Endothelial cell of umbilical vein (primary cell): ENCODE results near the gene NRCAM. TPM values are rescaled to one million over a fixed set of nuclear protein-coding genes. Genes with fewer than 3 reads are reported as not detected.

ENCODE experiments used
- BruUV-seq: library from RNA; stranded (reverse); fragments of 400-500 nt; replicated peaks from 2 replicates; lab custom pipeline; 2021; lab: Mats Ljungman, UMichigan
- CTCF ChIA-PET: fragments of 300-600, 350-600 bp; sonication (Branson Sonifier 250); formaldehyde crosslinking; loops from one replicate; lab custom pipeline; 2021; ENCODE audit warnings: antibody characterized with exemption, inconsistent platforms; lab: Charles Lee
- POLR2A ChIA-PET: fragments of 300-600, 350-600 bp; sonication (Branson Sonifier 250); formaldehyde crosslinking; loops from one replicate; lab custom pipeline; 2021; ENCODE audit warnings: antibody characterized with exemption, inconsistent platforms; lab: Charles Lee
- DNase-seq: peaks from one replicate; pipeline ENCODE4 v3.0.0-alpha.2; 2011; ENCODE audit warnings: low read depth, low spot score
- FAIRE-seq: peaks from 2 replicates; lab custom pipeline; 2011; peaks lifted over from hg19 to GRCh38; lab: Jason Lieb, UNC
- H2AFZ ChIP-seq: 2 replicates; pipeline ENCODE4 v1.6.0; 2012; ENCODE audit warnings: low read depth, low read length, control low read depth, inconsistent platforms
- H3K27ac ChIP-seq: 2 replicates; pipeline ENCODE4 v1.5.1; 2011; ENCODE audit warnings: low read depth, mild to moderate bottlenecking, control low read depth, low read length, moderate library complexity; ENCODE audit not compliant: insufficient read depth
- H3K27me3 ChIP-seq, 2 experiments: 2 replicates each; pipeline versions ENCODE4 v1.6.0 to v1.6.1; 2011; ENCODE audit warnings: low read length in 2 of 2, mixed read lengths in 1 of 2; ENCODE audit not compliant: control insufficient read depth in 2 of 2, insufficient read depth in 2 of 2
- H3K36me3 ChIP-seq, 2 experiments: 2 replicates in 1 of 2; 3 replicates in 1 of 2; pipeline ENCODE4 v1.5.1; 2011; ENCODE audit warnings: low read length in 2 of 2, mild to moderate bottlenecking in 1 of 2, moderate library complexity in 1 of 2; ENCODE audit not compliant: control insufficient read depth in 2 of 2, insufficient read depth in 2 of 2; ENCODE audit errors: extremely low read depth in 1 of 2
- H3K4me1 ChIP-seq: 3 replicates; pipeline ENCODE4 v1.5.1; 2011; ENCODE audit warnings: mild to moderate bottlenecking, low read length; ENCODE audit not compliant: control insufficient read depth, insufficient read depth; ENCODE audit errors: extremely low read depth
- H3K4me2 ChIP-seq: 2 replicates; pipeline ENCODE4 v1.6.1; 2011; ENCODE audit warnings: low read length, control low read depth, mixed read lengths; ENCODE audit not compliant: insufficient read depth
- H3K4me3 ChIP-seq, 3 experiments: fragments of 200-600 bp in 1 of 3; sonication (generic), shearing (Covaris generic) in 1 of 3; replicated peaks in 1 of 3; 2 replicates each; pipeline ENCODE4 v1.5.1; 2011 to 2016; ENCODE audit warnings: control low read depth in 3 of 3, low read length in 3 of 3, mild to moderate bottlenecking in 2 of 3, inconsistent platforms in 1 of 3, low read depth in 1 of 3, moderate library complexity in 1 of 3; ENCODE audit not compliant: insufficient read depth in 1 of 3
- H3K79me2 ChIP-seq: 2 replicates; pipeline ENCODE4 v1.6.0; 2012; ENCODE audit warnings: low read length, inconsistent platforms; ENCODE audit not compliant: control insufficient read depth, insufficient read depth
- H3K9ac ChIP-seq: replicated peaks from 2 replicates; pipeline ENCODE3; 2011; ENCODE audit warnings: low read length, control low read depth; ENCODE audit not compliant: insufficient read depth; ENCODE audit errors: extremely low read depth
- H3K9me1 ChIP-seq: replicated peaks from 3 replicates; pipeline ENCODE4 v1.6.0; 2011; ENCODE audit warnings: mild to moderate bottlenecking, low read length; ENCODE audit not compliant: control insufficient read depth, insufficient read depth; ENCODE audit errors: extremely low read depth
- H3K9me3 ChIP-seq: replicated peaks from 2 replicates; pipeline ENCODE4 v1.5.1; 2012; ENCODE audit warnings: low read length, inconsistent platforms; ENCODE audit not compliant: control insufficient read depth, insufficient read depth
- H4K20me1 ChIP-seq: replicated peaks from 2 replicates; pipeline ENCODE3; 2011; ENCODE audit warnings: mild to moderate bottlenecking, low read length; ENCODE audit not compliant: control insufficient read depth, insufficient read depth; ENCODE audit errors: extremely low read depth
- EZH2 ChIP-seq: IDR thresholded peaks from 2 replicates; pipeline ENCODE4 v1.6.1; 2012; ENCODE audit warnings: borderline replicate concordance, low read depth, mild to moderate bottlenecking, moderate library complexity, low read length, inconsistent platforms; ENCODE audit not compliant: severe bottlenecking
- FOS ChIP-seq: IDR thresholded peaks from 2 replicates; pipeline ENCODE4 v1.6.1; 2011; ENCODE audit warnings: mild to moderate bottlenecking, low read length, moderate library complexity, borderline replicate concordance; ENCODE audit not compliant: insufficient read depth
- GATA2 ChIP-seq: IDR thresholded peaks from 2 replicates; pipeline ENCODE4 v1.7.0; 2011; ENCODE audit warnings: low read depth, mild to moderate bottlenecking, moderate library complexity, mixed read lengths, low read length; ENCODE audit not compliant: insufficient read length, insufficient read depth
- JUN ChIP-seq: IDR thresholded peaks from 2 replicates; pipeline ENCODE4 v1.6.1; 2011; ENCODE audit warnings: borderline replicate concordance, low read depth; ENCODE audit not compliant: insufficient read length, insufficient read depth
- MYC ChIP-seq: IDR thresholded peaks from one replicate; pipeline ENCODE4 v1.6.1; 2011; ENCODE audit warnings: mild to moderate bottlenecking, low read depth, low read length
- POLR2A ChIP-seq: IDR thresholded peaks from 2 replicates; pipeline ENCODE4 v1.6.1; 2012; ENCODE audit warnings: low read depth, mild to moderate bottlenecking, control low read depth, low read length
- POLR2AphosphoS5 ChIP-seq: IDR thresholded peaks from 2 replicates; pipeline ENCODE4 v1.6.1; 2012; ENCODE audit warnings: low read depth, mild to moderate bottlenecking, control low read depth, low read length, moderate library complexity; ENCODE audit not compliant: insufficient read depth
- dilution Hi-C: fragments of 300-500 bp; cut with MboI; formaldehyde crosslinking; loops from one replicate; pipeline ENCODE4 v1.15.0; 2019; ENCODE audit warnings: low sequenced_read_pairs; ENCODE audit not compliant: extremely low pct_ligation_motif_present
- intact Hi-C: fragments of 100-400 bp; cut with micrococcal nuclease; formaldehyde crosslinking; loops from one replicate; pipeline ENCODE4 v1.10.0; 2022
- polyA plus RNA-seq, 4 experiments: library from polyadenylated mRNA; depleted of rRNA in 3 of 4; stranded (reverse) in 3 of 4; unstranded in 1 of 4; fragments of >200 nt; gene quantifications; 2 replicates each; pipeline versions ENCODE4 v1.2.1 to v1.2.3, GENCODE V29; 2011 to 2012; ENCODE audit warnings: missing spikeins in 1 of 4
- total RNA-seq: library from RNA; stranded (reverse); gene quantifications from 2 replicates; pipeline ENCODE4 v1.2.3, GENCODE V29; 2021
- TF ChIP-seq, protein P1 (sequence below): IDR thresholded peaks from 2 replicates; pipeline ENCODE4 v1.6.1; 2011; ENCODE audit not compliant: insufficient read depth, insufficient read length
- TF ChIP-seq, protein P2 (sequence below), 2 donors: IDR thresholded peaks; 1 replicate in 1 of 2; 2 replicates in 1 of 2; pipeline ENCODE4 v1.5.1; 2011; ENCODE audit warnings: low read length in 2 of 2, mild to moderate bottlenecking in 2 of 2, moderate library complexity in 2 of 2, control low read depth in 1 of 2, inconsistent platforms in 1 of 2, low read depth in 1 of 2; ENCODE audit not compliant: insufficient read depth in 1 of 2; ENCODE audit errors: extremely low read depth in 1 of 2

Gene NRCAM
- total and polyA plus RNA-seq, 2 donors (not counting 3 experiments of a cell fraction or from before 2014, with no cell fraction given) = 26.0 to 47.6 TPM

DNA sequence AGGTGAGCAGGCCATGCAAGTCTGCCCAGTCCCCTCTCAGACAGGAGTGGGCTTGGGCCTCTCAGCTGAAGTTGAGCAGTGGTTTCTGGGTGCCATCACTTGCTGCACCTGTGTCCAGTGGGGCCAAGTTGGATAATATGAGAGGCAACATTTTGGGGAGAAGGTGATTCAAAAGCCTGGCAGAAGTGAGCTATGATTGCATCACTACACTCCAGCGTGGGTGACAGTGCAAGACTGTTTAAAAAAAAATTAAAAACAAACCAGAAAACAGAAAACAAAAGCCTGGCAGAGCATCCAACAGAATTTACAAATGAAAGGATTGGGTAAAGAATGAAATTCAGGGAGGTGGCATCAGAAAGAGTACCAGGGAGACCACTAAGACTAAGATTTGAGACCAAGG lies 204.5 kb downstream of the NRCAM start:
- Histone ChIP-seq H3K4me3 (no peak overlapping the region), H3K9me3 (no peaks in the 10 kb centered on the region), H3K27ac (no peak overlapping the region), H3K9ac (no peak overlapping the region), H2AFZ (no peak overlapping the region), H3K36me3 (no peaks in the 10 kb centered on the region), H4K20me1 (no peaks in the 10 kb centered on the region), H3K4me1 (peaks cover 16% of the 10 kb centered on the region), H3K4me2 (no peak overlapping the region), H3K27me3 (no peaks in the 10 kb centered on the region), H3K9me1 (no peaks in the 10 kb centered on the region), H3K79me2 (peaks cover 7% of the 10 kb centered on the region)
- dilution Hi-C loops = no loop called here
- FAIRE-seq (no peak), DNase-seq (no peak)
- intact Hi-C loops = no loop called here
- BruUV-seq = no TSS peak
- CTCF ChIA-PET = interaction anchor here (0.6 to 1.6 kb wide), 2 partner anchors 15 to 29 kb away, joined by 3 read pairs; no protein-coding TSS in a partner anchor
- POLR2A ChIA-PET = no interaction called here
- TF ChIP-seq JUN (no peak), EZH2 (no peak), POLR2AphosphoS5 (no peak), GATA2 (no peak), FOS (no peak), MYC (no peak), POLR2A (no peak)
- TF ChIP-seq, protein P1, sequence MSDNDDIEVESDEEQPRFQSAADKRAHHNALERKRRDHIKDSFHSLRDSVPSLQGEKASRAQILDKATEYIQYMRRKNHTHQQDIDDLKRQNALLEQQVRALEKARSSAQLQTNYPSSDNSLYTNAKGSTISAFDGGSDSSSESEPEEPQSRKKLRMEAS = no peak
- TF ChIP-seq, protein P2, sequence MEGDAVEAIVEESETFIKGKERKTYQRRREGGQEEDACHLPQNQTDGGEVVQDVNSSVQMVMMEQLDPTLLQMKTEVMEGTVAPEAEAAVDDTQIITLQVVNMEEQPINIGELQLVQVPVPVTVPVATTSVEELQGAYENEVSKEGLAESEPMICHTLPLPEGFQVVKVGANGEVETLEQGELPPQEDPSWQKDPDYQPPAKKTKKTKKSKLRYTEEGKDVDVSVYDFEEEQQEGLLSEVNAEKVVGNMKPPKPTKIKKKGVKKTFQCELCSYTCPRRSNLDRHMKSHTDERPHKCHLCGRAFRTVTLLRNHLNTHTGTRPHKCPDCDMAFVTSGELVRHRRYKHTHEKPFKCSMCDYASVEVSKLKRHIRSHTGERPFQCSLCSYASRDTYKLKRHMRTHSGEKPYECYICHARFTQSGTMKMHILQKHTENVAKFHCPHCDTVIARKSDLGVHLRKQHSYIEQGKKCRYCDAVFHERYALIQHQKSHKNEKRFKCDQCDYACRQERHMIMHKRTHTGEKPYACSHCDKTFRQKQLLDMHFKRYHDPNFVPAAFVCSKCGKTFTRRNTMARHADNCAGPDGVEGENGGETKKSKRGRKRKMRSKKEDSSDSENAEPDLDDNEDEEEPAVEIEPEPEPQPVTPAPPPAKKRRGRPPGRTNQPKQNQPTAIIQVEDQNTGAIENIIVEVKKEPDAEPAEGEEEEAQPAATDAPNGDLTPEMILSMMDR (IDR thresholded peaks at IDR 0.05; ENCODE audit: extremely low read depth in 1 of 2, insufficient read depth in 1 of 2, low read depth in 1 of 2, low read length in 2 of 2) = no peak
